PC-9 (cell line): Measurements from ENCODE around the gene FANCM. TPM values are rescaled to one million over a fixed set of nuclear protein-coding genes. Genes with fewer than 3 reads are reported as not detected.
A peak's percentile ranks its signal among the peaks of the same experiment; 100 is the strongest.
"Not testable (repeated sequence)": the region's sequence is repeated elsewhere in the genome, so short reads cannot be mapped to it uniquely, and the experiment has no call there.

Source experiments
- BruUV-seq: library from RNA; stranded (reverse); fragments of 400-500 nt; replicated peaks from 2 replicates; lab custom pipeline; 2021; lab: Mats Ljungman, UMichigan
- CTCF ChIA-PET: fragments of 300-600 bp; sonication (Branson Sonifier 250); formaldehyde crosslinking; loops from one replicate; lab custom pipeline; 2022; ENCODE audit warnings: antibody characterized with exemption; lab: Charles Lee
- POLR2A ChIA-PET: fragments of 300-600 bp; sonication (Branson Sonifier 250); formaldehyde crosslinking; loops from one replicate; lab custom pipeline; 2022; ENCODE audit warnings: antibody characterized with exemption; ENCODE audit not compliant: unreplicated experiment; lab: Charles Lee
- DNase-seq, 2 experiments: peaks; one replicate each; pipeline versions ENCODE4 v3.0.0 to v3.0.0-alpha.2; 2015 to 2022; ENCODE audit warnings: mixed read lengths in 1 of 2
- H2AFZ ChIP-seq: fragments of 200-600 bp; sonication (generic); 2 replicates; pipeline ENCODE4 v1.8.1; 2017; ENCODE audit warnings: antibody characterized with exemption
- H3F3A ChIP-seq: fragments of 200-600 bp; sonication (generic); 2 replicates; pipeline ENCODE4 v1.8.1; 2017; ENCODE audit warnings: antibody characterized with exemption, mild to moderate bottlenecking, low read depth; ENCODE audit not compliant: insufficient read depth
- H3K27ac ChIP-seq: fragments of 200-600 bp; sonication (generic); 2 replicates; pipeline ENCODE4 v1.6.1; 2016; ENCODE audit warnings: mixed run types
- H3K27me3 ChIP-seq: fragments of 200-600 bp; sonication (generic); 2 replicates; pipeline ENCODE4 v1.6.1; 2016; ENCODE audit warnings: low read depth, mixed run types; ENCODE audit not compliant: insufficient read depth
- H3K36me3 ChIP-seq: fragments of 200-600 bp; sonication (generic); 2 replicates; pipeline ENCODE4 v1.6.1; 2016; ENCODE audit warnings: low read depth, mixed run types
- H3K4me1 ChIP-seq: fragments of 200-600 bp; sonication (generic); replicated peaks from 2 replicates; pipeline ENCODE4 v1.6.1; 2016; ENCODE audit warnings: mixed run types; ENCODE audit not compliant: insufficient read depth
- H3K4me2 ChIP-seq: fragments of 200-600 bp; sonication (generic); 2 replicates; pipeline ENCODE4 v1.6.1; 2017; ENCODE audit warnings: mixed run types
- H3K4me3 ChIP-seq: fragments of 200-600 bp; sonication (generic); 2 replicates; pipeline ENCODE4 v1.6.1; 2016; ENCODE audit warnings: mixed run types
- H3K79me2 ChIP-seq: fragments of 200-600 bp; sonication (generic); 2 replicates; pipeline ENCODE4 v1.6.1; 2017; ENCODE audit warnings: low read depth, mixed run types
- H3K9me2 ChIP-seq: fragments of 200-600 bp; sonication (generic); 2 replicates; pipeline ENCODE4 v1.8.1; 2017; ENCODE audit warnings: mild to moderate bottlenecking; ENCODE audit not compliant: insufficient read depth
- H3K9me3 ChIP-seq: fragments of 200-600 bp; sonication (generic); 2 replicates; pipeline ENCODE4 v1.8.1; 2016; ENCODE audit warnings: low read depth; ENCODE audit not compliant: insufficient read depth
- H4K20me1 ChIP-seq: fragments of 200-600 bp; sonication (generic); 2 replicates; pipeline ENCODE4 v1.8.1; 2017; ENCODE audit not compliant: insufficient read depth
- CTCF ChIP-seq: fragments of 200-600 bp; sonication (generic); conservative IDR thresholded peaks from 2 replicates; pipeline ENCODE4 v1.6.1; 2017; ENCODE audit warnings: mixed run types, antibody characterized with exemption, mild to moderate bottlenecking, moderate library complexity
- EZH2 ChIP-seq: fragments of 200-600 bp; sonication (generic); IDR thresholded peaks from 2 replicates; pipeline ENCODE4 v1.8.0; 2017; ENCODE audit warnings: antibody characterized with exemption, low read depth
- intact Hi-C: fragments of 100-400 bp; cut with micrococcal nuclease; formaldehyde crosslinking; loops from one replicate; pipeline ENCODE4 v1.10.0; 2022; ENCODE audit not compliant: unreplicated experiment
- total RNA-seq: library from RNA; stranded (reverse); gene quantifications from 2 replicates; pipeline ENCODE4 v1.2.3, GENCODE V29; 2021

The FANCM gene
- total RNA-seq, 1 experiment from 2014 or later = 9.9 TPM

- intact Hi-C loops = no loop called here
- Histone ChIP-seq H3K27me3 (no peaks in the 10 kb centered on the region), H3K79me2 (peaks cover 66% of the 10 kb centered on the region), H4K20me1 (0 out of 2 replicates have a peak, but pooled peaks cover 3% of the 10 kb centered on the region), H2AFZ (peak overlapping the region; percentile 92), H3K4me1 (peaks cover 27% of the 10 kb centered on the region), H3K4me2 (peak overlapping the region; percentile 89), H3K36me3 (no peaks in the 10 kb centered on the region), H3K27ac (peak overlapping the region; percentile 72), H3F3A (peaks cover 7% of the 10 kb centered on the region; the same call in 1 of the 2 replicates), H3K9me3 (no peaks in the 10 kb centered on the region), H3K4me3 (peak overlapping the region; percentile 94), H3K9me2 (no peaks in the 10 kb centered on the region)
- TF ChIP-seq EZH2 (no peak), CTCF (no peak)
- ChIA-PET CTCF (no interaction called here), POLR2A (interaction anchor here (0.6 kb wide), 1 partner anchor 109 kb away, joined by 7 read pairs; no protein-coding TSS in a partner anchor)
- no TSS peak for BruUV-seq
- peak in 1 of 2 experiments; percentile 37 for DNase-seq
These were observed 574 bp upstream of the FANCM start for GRCh38 chr14:45135156-45135555.

GRCh38 chr14:45136399-45136798 lies 669 bp downstream of the FANCM start:
- intact Hi-C loops = no loop called here
- peak overlapping the region; percentile 94 for H3K4me3 ChIP-seq
- peaks cover 7% of the 10 kb centered on the region; the same call in 1 of the 2 replicates for H3F3A ChIP-seq
- TF ChIP-seq EZH2 (no peak), CTCF (no peak)
- DNase-seq = no peak
- no peaks in the 10 kb centered on the region for H3K9me3 ChIP-seq
- peak overlapping the region; percentile 92 for H2AFZ ChIP-seq
- no TSS peak for BruUV-seq
- no peaks in the 10 kb centered on the region for H3K27me3 ChIP-seq
- 0 out of 2 replicates have a peak, but pooled peaks cover 3% of the 10 kb centered on the region for H4K20me1 ChIP-seq
- H3K27ac ChIP-seq = no peak overlapping the region
- H3K36me3 ChIP-seq = no peaks in the 10 kb centered on the region
- POLR2A ChIA-PET = no interaction called here
- peaks cover 27% of the 10 kb centered on the region for H3K4me1 ChIP-seq
- H3K79me2 ChIP-seq = peaks cover 74% of the 10 kb centered on the region
- no peaks in the 10 kb centered on the region for H3K9me2 ChIP-seq
- CTCF ChIA-PET = no interaction called here
- H3K4me2 ChIP-seq = peak overlapping the region; percentile 89

GRCh38 chr14:45140661-45141187 lies 5.0 kb downstream of the FANCM start:
- TF ChIP-seq CTCF (no peak), EZH2 (no peak)
- H3F3A ChIP-seq = no peaks in the 10 kb centered on the region
- no peaks in the 10 kb centered on the region for H3K36me3 ChIP-seq
- H3K27me3 ChIP-seq = no peaks in the 10 kb centered on the region
- BruUV-seq = no TSS peak
- ChIA-PET CTCF (no interaction called here), POLR2A (no interaction called here)
- H3K4me2 ChIP-seq = no peak overlapping the region
- H3K4me3 ChIP-seq = no peak overlapping the region
- no peaks in the 10 kb centered on the region for H3K9me3 ChIP-seq
- peaks cover 22% of the 10 kb centered on the region for H3K4me1 ChIP-seq
- no peak for DNase-seq
- no peaks in the 10 kb centered on the region for H3K9me2 ChIP-seq
- intact Hi-C loops = no loop called here
- 0 out of 2 replicates have a peak, but pooled peaks cover 3% of the 10 kb centered on the region for H4K20me1 ChIP-seq
- no peak overlapping the region for H2AFZ ChIP-seq
- no peak overlapping the region for H3K27ac ChIP-seq
- peaks cover 50% of the 10 kb centered on the region for H3K79me2 ChIP-seq

GRCh38 chr14:45142083-45142482 lies 6.4 kb downstream of the FANCM start:
- intact Hi-C loops, H3K9me2 ChIP-seq, H3K27ac ChIP-seq, H3F3A ChIP-seq, DNase-seq, H3K4me2 ChIP-seq, H3K4me3 ChIP-seq, H3K36me3 ChIP-seq, H2AFZ ChIP-seq, BruUV-seq, H3K9me3 ChIP-seq, H3K27me3 ChIP-seq, POLR2A ChIA-PET, H4K20me1 ChIP-seq, CTCF ChIA-PET: not testable (repeated sequence)
- Histone ChIP-seq H3K4me1 (peaks cover 17% of the 10 kb centered on the region), H3K79me2 (peaks cover 40% of the 10 kb centered on the region)
